Brain microvascular endothelial cell (primary cell): ENCODE data around the gene MYLK.

Experiments
- DNase-seq: peaks from one replicate; pipeline ENCODE4 v3.0.0-alpha.2; 2020
- H3K27ac ChIP-seq: fragments of 250-450 bp; sonication (Bioruptor Pico); 2 replicates; pipeline ENCODE4 v1.5.1; 2020; ENCODE audit warnings: mild to moderate bottlenecking, moderate library complexity
- H3K27me3 ChIP-seq: fragments of 250-450 bp; sonication (Bioruptor Pico); replicated peaks from 2 replicates; pipeline ENCODE4 v1.5.1; 2020; ENCODE audit warnings: mild to moderate bottlenecking
- H3K36me3 ChIP-seq: fragments of 250-450 bp; sonication (Bioruptor Pico); replicated peaks from 2 replicates; pipeline ENCODE4 v1.5.1; 2020; ENCODE audit warnings: mild to moderate bottlenecking
- H3K4me3 ChIP-seq: 2 replicates; pipeline ENCODE4 v1.5.1; 2011; ENCODE audit warnings: low read depth, mild to moderate bottlenecking, control low read depth, low read length, moderate library complexity
- CTCF ChIP-seq: IDR thresholded peaks from 2 replicates; pipeline ENCODE4 v1.5.1; 2011; ENCODE audit warnings: low read depth, mild to moderate bottlenecking, moderate library complexity, low read length, control low read depth, inconsistent platforms; ENCODE audit errors: missing control alignments
- in situ Hi-C: cut with HindIII; loops from 2 replicates; pipeline ENCODE4 v1.10.0; 2017; ENCODE audit warnings: low sequenced_read_pairs, low pct_ligation_motif_present

The MYLK gene

GRCh38 chr3:123880998-123881561 lies 3.1 kb downstream of the MYLK start:
- Histone ChIP-seq H3K4me3 (no peak overlapping the region), H3K36me3 (no peaks in the 10 kb centered on the region), H3K27me3 (no peaks in the 10 kb centered on the region), H3K27ac (no peak overlapping the region)
- in situ Hi-C loops: no loop called here
- TF ChIP-seq CTCF: peak; percentile 84
- DNase-seq: peak; percentile 34

- no peak for TF ChIP-seq CTCF
- Histone ChIP-seq H3K4me3 (no peak overlapping the region), H3K36me3 (no peaks in the 10 kb centered on the region), H3K27me3 (no peaks in the 10 kb centered on the region), H3K27ac (no peak overlapping the region)
- no peak for DNase-seq
- in situ Hi-C loops: no loop called here
Measured at GRCh38 chr3:123878807-123879206, 5.3 kb downstream of the MYLK start.

- no peak for DNase-seq
- Histone ChIP-seq H3K4me3 (no peak overlapping the region), H3K27me3 (no peaks in the 10 kb centered on the region), H3K27ac (no peak overlapping the region), H3K36me3 (no peaks in the 10 kb centered on the region)
- no peak for TF ChIP-seq CTCF
- in situ Hi-C loops: no loop called here
Measured at GRCh38 chr3:123877965-123878364, 6.2 kb downstream of the MYLK start.

GRCh38 chr3:123877466-123877865 lies 6.7 kb downstream of the MYLK start:
- in situ Hi-C loops: no loop called here
- no peak for TF ChIP-seq CTCF
- Histone ChIP-seq H3K27ac (no peak overlapping the region), H3K4me3 (no peak overlapping the region), H3K36me3 (no peaks in the 10 kb centered on the region), H3K27me3 (no peaks in the 10 kb centered on the region)
- DNase-seq: no peak

GRCh38 chr3:123876858-123877257 lies 7.3 kb downstream of the MYLK start:
- Histone ChIP-seq H3K4me3 (no peak overlapping the region), H3K27me3 (no peaks in the 10 kb centered on the region), H3K36me3 (no peaks in the 10 kb centered on the region), H3K27ac (no peak overlapping the region)
- no peak for DNase-seq
- in situ Hi-C loops: no loop called here
- peak; percentile 43 for TF ChIP-seq CTCF

- no peak overlapping the region for H3K4me3 ChIP-seq
- H3K27me3 ChIP-seq: no peaks in the 10 kb centered on the region
- H3K27ac ChIP-seq: no peak overlapping the region
- H3K36me3 ChIP-seq: no peaks in the 10 kb centered on the region
- DNase-seq: no peak
- in situ Hi-C loops: no loop called here
- no peak for TF ChIP-seq CTCF
Measured at GRCh38 chr3:123872621-123873020, 11.5 kb downstream of the MYLK start.
